Fibroblast of peridontal ligament (primary cell): Measurements from ENCODE around the gene MACROD1.
"Not testable (repeated sequence)": the region's sequence is repeated elsewhere in the genome, so short reads cannot be mapped to it uniquely, and the experiment has no call there.

Source experiments
- DNase-seq: peaks from one replicate; pipeline ENCODE4 v3.0.0-alpha.2; 2010; ENCODE audit errors: extremely low read depth

Gene MACROD1

DNA sequence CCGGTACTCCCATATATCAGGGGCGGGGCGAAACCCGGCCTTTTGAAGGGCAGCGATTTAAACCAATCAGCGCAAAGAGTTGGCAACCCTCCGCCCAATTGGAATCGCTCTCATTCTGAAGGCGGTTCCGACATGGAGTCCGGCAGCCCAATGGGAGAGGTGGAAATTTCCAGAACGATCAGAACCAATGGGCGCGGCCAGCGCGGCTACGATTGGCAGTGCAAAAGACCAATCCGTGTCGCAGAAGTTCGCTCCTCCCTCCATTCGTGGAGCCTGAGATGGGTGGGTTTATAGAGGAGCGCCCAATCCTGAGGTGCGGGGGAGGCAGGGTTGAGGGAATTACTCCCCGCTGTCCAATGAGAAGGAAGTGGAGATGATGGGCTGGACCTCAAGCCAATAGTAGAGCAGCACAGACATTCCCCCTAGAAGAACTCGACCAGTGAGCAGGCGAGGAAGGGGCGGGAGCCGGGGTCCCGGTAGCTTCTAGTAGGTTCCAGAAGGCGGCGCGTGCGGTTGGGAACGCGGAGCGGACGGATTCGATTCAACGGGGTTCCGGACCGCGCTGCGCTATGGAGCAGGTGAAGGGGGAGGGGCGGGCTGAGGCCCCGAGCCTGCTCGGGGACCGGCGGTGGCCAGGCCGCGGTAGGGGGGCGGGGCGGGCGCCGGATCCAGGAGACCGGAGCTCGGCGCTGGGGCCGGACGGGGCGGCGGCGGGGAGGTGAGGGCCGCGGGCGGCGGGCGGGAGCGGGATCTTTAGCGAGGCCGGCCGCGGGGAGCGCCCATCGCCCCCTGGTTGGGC, 20.0 kb upstream of the MACROD1 start, which contains the start of gene STIP1:
Gene STIP1 (plus strand): TSS at position 479 of the 799 bp plus-strand sequence. CDS start 91 bp downstream, at position 570.
- peak; percentile 100 for DNase-seq

DNA sequence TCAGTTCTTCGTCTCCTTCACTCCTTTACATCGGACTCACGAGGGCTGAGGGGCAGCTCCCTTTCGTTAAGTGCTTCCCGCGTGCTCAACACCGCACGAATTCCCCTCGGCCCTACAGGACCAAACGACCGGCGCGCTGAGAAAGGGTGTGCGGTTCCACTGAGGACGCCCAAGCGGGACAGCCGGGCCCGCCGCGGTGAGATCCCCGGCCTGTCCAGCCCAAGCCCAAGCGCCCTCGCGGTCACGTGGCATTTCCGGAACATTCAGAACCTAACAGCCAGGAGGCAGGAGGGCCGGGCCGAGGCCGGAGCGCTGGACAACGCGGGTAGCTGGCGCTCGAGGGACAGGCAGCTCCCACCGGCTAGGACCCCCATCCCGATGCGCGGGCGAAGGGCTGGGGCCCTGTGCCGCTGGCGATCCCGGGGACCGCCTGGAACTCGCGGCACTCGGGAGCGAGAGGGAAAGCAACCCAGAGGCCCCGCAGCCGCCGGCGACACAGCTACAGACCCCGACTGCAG, 19.3 kb upstream of the MACROD1 start:
- peak; percentile 80 for DNase-seq

DNA sequence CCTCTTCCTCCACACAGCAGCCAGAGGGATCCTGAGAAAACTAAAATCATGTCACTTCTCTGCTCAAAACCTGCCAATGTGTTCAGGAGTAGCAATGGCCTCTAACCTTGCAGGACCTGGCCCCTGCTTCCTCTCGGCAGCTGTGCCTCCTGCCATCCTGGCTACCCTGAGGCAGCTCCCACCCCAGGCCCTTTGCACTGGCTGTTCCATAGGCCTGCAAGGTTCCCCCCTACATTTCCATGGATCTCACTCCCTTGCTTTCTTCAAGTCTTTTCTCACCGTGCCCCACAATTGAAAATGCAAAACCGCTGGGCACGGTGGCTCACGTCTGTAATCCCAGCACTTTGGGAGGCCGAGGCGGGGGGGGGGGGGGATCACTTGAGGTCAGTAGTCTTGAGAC, 18.0 kb upstream of the MACROD1 start:
- no peak for DNase-seq

DNA sequence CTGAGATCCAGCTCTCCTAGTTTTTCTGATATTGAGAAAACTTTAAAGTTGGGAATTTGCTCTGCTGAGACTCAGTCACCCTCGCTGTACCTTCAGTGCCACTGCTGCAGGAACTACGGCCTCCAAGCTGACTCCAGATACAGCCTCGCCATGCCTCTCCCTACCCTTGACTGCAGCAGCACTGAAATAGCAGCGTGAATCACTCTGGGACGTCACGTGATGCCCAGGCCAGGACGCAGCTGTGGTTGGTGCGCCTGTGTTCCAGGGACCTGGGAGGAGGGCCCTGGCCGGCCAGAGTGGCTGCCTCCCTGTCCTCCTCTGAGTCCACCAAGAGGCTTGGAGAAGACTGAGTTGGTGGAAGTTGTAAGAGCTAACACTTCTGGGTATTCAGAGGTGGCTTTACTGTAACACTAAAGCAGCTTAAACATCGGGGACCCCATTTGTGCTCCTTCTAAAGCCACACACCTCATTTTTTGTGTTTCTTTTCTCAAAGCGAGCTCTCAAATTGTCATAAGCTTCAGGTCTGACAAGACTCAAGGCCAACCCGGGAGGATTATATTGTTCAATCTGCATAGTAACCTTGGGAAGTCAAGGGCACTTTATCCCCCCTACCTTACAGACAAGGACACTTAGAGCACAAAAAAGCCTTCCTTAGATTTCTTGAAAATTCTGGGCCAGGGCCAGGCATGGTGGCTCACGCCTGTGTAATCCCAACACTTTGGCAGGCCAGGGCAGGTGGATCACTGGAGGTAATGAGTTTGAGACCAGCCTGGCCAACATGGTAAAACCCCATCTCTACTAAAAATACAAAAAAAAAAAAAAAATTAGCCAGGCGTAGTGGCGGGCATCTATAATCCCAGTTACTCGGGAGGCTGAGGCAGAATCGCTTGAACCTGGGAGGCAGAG, 15.8 kb upstream of the MACROD1 start:
- DNase-seq: peak; percentile 89

DNA sequence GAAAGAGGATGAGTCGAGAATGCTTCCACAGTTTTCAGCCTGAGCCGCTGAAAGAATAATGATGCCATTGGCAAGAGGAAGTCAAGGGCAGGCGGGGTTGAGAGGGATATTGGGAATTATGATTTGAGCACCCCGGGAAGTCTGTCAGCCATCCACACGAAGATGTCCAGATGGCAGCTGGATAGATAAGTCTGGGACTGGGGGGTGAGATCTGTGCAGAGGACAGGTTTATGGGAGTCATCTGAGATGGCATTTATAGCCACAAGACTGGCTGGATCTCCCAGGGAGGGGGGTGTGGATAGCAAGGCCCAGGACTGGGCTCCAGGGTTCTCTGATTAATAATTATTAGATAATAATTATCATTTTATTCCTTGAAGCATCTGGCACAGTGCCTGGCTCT, 15.0 kb upstream of the MACROD1 start:
- no peak for DNase-seq

DNA sequence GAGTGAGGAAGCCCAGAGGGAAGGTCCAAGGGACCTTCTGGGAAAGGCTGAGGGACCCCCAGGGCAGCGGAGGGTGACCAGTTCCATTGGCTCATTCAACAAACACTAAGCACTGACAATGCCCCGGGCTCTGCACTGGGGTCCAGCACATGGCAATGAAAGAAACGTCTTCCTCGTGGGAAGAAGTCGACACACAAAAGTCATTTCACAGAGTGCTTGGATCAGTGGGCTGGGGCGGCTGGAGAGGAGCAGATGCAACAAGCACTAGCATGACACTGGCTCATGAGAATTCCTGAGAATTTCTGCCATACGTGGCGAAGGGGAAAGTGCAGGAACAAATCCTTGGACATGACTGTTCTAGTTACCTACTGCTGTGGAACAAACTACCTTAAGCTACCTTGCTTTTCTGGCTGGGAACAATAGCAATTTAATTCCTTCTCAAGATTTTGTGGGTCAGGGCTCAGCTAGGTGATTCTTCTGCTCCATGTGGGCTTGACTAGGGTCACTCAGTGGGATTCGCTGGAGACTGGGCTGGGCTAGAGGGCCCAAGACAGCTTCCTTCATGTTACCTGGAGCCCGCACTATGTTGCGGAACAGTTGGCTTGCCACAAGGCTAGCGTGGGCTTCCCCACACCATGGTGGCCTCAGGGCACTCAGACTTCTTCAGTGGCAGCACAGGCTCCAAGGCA, 13.2 kb upstream of the MACROD1 start:
- no peak for DNase-seq

DNA sequence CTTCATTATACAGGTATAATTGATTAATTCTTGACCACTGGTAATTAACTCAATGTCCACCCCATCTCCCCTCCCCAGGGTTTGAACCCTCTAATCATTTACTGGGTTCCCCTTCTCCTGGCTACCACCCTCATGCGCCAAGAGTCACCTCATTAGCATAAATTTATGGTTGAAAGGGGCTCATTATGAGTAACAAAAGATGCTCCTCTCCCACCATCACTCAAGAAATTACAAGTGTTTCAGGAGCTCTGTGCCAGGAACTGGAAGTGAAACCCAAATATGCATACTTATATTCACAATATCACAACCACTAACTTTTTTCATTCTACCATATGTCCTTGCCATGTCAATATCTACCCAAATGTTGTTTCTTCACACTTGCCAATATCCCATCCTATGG, 12.3 kb upstream of the MACROD1 start:
- no peak for DNase-seq

DNA sequence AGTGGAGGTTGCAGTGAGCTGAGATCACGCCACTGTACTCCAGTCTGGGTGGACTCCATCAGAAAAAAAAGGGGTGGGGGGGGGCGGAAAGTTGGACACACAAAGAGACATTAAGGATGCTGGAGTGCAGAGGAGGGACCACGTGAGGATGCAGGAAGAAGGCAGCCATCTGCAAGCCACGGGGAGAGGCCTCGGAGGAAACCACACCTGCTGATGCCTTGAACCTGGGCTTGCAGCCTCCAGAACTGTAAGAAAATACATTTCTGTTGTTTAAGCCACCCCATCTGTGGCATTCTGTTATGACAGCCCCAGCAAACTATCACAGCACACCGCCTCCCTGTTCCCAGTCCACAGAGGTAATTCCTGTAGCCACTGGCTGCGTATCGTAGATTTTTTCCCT, 10.8 kb upstream of the MACROD1 start:
- DNase-seq: no peak

DNA sequence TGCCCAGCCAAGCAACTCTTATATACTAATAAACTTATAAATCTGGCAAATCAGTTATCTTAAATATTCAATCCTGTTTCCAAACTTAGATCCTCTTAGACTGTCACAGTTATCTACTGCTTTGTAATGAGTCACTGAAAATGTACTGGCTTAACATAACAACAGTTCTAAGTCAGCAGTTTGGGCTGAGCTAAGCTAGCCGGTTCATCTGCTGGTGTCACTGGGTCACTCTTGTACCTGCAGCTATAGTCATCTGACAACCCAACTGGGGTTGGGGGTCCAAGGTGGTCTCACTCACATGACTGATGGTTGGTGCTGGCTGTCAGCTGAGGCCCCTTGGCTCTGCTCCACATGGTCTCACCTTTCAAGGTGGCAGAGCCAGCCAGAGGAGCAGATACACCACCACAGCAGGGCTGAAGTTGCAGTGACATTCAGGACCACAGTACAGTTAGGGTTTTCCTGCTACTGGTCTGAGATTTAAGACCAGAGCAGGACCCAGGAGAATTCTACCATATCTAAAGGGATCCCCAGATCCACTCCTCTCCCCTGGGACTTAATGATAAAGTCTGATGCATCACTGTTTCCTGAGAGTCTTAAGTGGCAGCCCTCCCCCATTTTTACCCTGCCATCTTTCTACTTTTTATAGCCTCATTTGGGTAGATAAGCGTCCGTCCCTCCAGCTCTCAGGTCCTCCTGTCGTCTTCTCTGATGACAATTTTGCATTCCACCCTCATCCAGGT, 7.9 kb upstream of the MACROD1 start:
- no peak for DNase-seq

DNA sequence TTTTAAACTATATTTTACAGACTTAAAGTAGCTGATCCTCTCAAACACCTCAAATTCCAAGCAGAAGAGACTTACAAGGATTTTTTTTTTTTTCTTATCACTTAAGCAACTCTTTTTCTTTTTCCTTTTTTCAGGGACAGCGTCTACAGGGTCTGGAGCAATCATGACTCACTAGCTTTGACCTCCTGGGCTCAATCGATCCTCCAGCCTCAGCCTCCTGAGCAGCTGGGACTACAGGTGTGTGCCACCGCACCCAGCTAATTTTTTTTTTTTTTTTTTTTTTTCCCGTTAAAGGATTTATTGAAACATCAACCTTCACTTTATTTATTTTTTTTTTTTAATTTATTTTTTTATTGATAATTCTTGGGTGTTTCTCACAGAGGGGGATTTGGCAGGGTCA, 4.5 kb upstream of the MACROD1 start:
- DNase-seq: no peak

DNA sequence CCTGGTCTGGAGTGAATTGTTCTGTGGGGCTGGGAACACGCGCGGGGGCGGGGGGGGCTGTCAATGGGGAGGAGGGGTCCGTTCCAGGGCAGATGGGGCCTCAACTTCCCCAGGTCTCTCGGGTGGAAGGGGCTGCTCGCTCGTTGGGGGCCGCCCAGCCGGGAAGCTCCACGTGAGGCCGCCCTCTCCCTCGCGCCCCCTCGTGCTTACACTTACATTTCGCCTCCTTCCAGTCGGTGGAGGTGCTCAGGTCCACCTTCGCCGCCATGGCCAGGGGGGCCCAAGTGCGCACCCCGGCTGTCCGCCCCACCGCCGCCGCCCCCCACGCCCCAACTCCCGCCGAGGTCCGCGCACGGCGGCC, 452 bp downstream of the MACROD1 start:
- DNase-seq: no peak

DNA sequence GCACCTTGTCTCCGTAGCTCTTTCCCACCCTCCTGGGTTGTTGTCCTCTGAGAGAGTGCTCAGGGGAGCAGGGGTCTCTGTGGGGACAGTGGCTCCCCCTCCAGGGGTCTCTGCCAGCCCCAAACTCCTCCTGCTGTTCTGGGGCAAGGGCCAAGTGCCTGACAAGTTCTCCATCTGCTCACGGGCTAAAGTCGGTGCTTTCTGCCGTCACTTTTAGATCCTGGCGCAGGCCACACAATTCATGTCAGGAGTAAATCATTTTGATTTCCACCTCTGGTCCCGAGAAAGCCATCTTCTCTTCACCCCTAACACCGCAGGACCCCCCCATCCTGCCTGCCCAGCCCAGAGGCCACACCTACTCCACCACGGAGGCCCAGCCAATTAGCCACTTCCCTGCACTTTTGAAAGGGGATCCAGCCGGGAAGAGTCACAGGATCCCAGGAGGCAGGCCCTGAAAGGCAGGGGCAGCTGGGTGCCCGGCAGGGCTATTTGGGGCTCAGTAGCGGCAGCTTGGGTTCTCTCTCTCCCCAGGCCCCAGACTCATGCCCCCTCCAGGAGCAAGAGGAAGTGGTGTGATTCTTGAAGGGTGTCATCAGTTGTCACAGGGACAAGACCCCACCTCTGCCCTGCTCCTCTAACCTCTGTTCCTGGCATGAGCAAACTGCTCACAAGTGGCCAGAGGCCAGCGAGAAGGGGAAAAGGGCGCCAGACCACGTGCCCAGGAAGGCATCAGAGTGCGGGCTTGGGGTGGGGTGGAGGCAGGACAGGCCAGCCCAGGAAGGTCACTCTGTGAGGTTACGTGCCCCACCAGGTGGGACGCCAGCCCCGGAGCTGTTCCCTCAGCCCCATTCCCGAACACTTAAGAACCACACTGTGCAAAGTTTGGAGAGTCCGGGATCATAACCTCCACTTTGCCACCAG, 1.3 kb downstream of the MACROD1 start:
- no peak for DNase-seq

DNA sequence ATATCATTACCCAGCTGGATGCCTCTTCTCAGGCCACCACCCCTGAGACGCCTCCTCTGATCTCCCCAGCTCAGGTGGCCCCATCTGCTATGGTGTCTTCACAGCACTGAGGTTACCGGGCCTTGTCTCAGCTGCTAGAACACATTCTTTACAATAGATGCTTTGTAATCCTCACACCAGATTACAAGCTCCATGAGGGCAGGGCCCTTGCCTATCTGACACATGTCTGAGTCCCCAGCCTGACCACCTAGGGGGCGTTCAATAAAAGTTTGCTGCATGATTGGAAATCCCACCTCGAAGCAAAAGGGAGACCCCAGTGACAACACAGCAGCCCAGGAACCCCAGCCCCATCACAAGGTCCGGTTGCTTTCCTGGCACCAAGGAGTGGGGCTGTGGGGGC, 2.0 kb downstream of the MACROD1 start:
- no peak for DNase-seq

DNA sequence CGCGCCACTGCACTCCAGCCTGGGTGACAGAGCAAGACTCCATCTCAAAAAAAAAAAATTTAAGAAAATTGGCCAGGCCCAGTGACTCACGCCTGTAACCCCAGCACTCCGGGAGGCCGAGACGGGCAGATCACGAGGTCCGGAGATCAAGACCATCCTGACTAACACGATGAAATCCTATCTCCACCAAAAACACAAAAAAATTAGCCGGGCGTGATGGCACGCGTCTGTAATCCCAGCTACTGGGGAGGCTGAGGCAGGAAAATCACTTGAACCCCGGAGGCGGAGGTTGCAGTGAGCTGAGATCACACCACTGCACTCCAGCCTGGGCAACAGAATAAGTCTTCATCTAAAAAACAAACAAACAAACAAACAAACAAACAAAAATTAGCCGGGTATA, 3.1 kb downstream of the MACROD1 start:
- DNase-seq: not testable (repeated sequence)

DNA sequence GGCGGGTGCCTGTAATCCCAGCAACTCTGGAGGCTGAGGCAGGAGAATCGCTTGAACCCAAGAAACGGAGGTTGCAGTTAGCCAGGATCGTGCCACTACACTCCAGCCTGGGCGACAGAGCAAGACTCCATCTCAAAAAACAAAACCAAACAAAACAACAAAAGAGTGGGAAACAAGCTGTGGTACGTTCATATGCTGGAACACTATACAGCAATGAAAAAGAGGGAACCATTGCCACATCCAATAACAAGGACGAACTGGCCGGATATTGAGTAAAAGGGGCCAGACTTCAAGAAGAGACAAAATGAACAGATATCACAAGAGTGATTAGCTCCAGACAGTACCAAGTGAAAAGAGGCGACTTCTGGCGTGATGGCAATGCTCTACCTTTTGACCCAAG, 4.9 kb downstream of the MACROD1 start:
- no peak for DNase-seq

DNA sequence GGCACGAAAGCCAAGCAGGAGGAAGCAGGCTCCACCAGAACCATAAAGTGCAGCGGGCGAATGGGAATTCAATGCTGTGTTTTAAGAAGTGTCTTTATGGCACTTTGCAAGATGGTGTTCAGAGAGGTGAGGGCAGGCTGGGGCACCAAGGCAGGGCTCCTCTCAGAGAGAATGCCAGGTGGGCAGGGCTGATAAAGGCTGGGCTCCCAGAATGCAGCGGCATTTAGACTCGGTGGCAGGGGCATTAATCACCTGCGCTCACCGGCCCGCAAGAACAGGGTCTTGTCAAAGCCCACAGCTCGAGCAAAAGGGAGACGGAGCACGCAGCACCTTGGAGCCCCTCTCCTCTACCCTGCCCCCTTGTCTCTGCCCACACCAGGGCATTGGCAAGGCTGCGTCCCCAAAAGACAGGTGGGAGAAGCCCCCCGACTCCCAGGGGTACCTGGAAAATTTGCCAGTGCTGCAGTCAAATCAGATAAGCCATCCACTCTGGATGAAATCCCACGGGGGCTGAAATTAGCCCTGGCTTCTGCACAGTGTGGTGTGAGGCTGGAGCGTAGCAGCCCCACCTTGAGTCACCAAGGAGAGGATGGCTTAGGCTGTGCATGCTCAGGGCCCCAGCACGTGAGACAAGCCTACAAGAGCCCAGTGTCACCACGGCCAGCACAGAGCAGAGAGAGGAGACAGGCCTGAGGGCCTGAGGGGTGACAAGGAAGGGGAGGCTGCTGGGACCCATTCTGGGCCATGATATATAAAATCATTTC, 8.1 kb downstream of the MACROD1 start:
- no peak for DNase-seq

DNA sequence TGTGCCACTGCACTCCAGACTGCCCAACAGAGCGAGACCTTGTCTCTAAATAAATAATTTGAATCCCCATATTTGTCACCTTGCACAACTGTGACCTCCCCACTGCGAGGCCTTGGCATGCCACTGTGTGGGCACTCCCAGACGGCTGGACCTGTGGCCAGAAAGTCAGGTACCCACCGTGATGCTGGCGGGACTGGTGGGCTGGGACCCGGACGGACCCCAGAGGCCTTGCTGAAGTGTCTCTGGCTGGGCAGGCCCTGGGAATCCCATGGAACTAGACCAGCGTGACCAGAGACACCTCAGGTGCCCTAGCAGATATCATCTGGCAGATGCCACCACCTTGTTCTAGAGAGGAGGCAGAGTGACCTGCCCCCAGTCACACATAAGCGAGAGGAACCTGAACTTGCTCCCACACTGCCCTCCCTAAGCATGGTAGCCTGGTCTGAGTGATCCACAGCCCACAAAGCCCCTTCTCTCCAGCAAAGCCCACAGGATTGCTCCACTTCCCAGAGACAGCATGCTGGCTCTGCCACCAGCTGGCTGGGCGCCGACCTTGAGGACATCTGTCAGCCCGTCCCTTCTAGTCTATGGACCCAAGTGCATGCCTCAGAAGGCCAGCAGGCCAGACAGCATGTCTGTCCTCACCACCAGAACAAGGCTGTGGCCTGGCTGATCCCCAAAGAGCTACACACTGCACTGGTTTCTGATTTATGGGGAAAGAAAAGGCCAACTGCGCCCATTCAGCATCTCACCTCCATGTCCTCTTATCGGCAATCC, 9.5 kb downstream of the MACROD1 start:
- no peak for DNase-seq

DNA sequence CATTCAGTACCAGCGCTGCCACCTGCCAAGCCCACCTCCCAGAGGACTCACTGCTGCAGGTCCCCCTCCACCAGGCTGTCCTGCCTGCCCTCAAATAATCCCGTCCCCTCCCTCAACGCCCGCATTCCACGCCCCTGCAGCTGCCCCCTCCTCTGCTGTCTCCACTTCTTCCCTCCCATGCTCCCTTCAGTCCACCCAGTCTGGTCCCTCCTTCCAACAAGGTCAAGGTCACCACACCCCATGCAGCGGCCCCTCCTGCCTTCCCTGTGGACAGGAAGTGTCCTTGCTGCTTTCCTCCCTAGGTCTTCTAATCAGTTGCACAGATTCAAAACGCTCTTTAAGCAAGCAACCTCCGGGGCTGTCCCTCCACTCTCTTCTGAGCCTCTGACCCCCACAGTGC, 12.1 kb downstream of the MACROD1 start:
- DNase-seq: no peak
